AG08396 (cell line): Measurements from ENCODE around the gene COL9A1.

Experiments used
- DNase-seq: peaks from one replicate; pipeline ENCODE4 v3.0.0; 2012; ENCODE audit warnings: low spot score, mixed read lengths

COL9A1 gene

DNA sequence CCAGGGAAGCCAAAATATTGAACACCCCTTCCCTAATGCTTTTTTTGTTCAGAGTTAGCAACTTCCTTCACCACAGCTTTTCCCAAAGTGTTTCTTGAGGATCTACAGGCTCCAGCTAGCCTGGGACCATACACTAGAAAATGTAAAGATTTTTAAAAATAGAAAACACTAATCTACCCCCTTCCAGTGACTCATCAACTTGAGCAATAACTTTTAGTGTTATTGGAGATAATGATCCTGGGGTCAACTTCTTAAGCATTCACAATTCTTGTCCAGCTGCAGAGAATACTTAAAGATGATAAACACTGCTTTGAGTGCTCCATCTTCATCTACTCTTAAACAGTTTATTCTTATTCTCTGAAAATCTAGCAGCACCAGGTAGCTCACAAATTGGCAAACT, 131.6 kb downstream of the COL9A1 start:
- DNase-seq, result no peak

DNA sequence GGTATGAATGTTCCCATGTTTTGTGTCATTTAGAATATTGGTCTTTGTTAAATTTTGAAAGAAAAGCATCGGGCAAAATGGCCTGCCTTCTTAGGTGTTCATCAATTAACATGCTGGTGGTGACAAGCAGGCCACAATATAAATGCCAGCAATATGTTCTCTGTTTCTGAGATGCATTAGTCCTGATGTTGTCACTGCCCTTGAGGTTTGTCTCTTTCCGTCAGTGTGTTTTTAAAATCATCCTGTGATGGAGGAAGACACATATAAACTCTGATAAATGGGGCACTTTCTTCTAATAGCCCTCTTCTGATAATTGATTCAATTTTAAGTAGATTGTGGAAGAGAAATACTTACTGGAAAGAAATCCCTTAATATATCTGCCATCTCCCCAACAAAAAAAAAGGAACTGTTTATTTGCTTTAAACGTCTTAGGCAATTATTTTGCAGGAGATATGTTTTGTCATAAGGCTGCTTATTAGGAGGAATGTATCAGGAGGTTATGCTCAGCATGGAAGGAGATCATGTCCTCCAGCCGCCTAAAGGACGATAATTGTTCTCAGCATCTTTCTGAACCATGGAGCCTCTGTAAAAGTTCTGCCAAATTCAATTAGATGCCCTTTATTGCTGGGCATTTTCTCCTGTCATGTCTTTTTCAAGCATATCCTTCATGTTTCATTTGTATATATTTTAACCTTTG, 134.1 kb downstream of the COL9A1 start:
- DNase-seq, result no peak
